CD14-positive monocyte (primary cell): ENCODE results near the gene RAB31. TPM values are rescaled to one million over a fixed set of nuclear protein-coding genes. Genes with fewer than 3 reads are reported as not detected.

Experiments
- DNase-seq, 3 donors: peaks; one replicate each; pipeline ENCODE4 v3.0.0-alpha.2; 2011 to 2022
- H2AFZ ChIP-seq: 2 replicates; pipeline ENCODE4 v1.6.0; 2012; ENCODE audit warnings: mild to moderate bottlenecking, low read depth, low read length, inconsistent platforms; ENCODE audit not compliant: insufficient read depth, poor library complexity, severe bottlenecking
- H3K27ac ChIP-seq, 2 donors: 1 replicate in 1 of 2; 2 replicates in 1 of 2; pipeline ENCODE4 v1.5.1; 2012 to 2013; ENCODE audit warnings: low read length in 2 of 2, control low read depth in 1 of 2, inconsistent platforms in 1 of 2, low read depth in 1 of 2, mild to moderate bottlenecking in 1 of 2
- H3K27me3 ChIP-seq, 2 donors: one replicate each; pipeline versions ENCODE4 v1.6.0 to v1.6.1; 2011 to 2013; ENCODE audit warnings: low read length in 2 of 2; ENCODE audit not compliant: control insufficient read depth in 2 of 2, insufficient read depth in 2 of 2
- H3K36me3 ChIP-seq, 2 donors: replicated peaks in 1 of 2; 1 replicate in 1 of 2; 2 replicates in 1 of 2; pipeline versions ENCODE4 v1.5.1 to v1.6.1; 2012 to 2013; ENCODE audit warnings: low read length in 2 of 2, control low read depth in 1 of 2, inconsistent platforms in 1 of 2, mild to moderate bottlenecking in 1 of 2; ENCODE audit not compliant: insufficient read depth in 2 of 2, control insufficient read depth in 1 of 2
- H3K4me1 ChIP-seq, 2 donors: 1 replicate in 1 of 2; 2 replicates in 1 of 2; pipeline versions ENCODE4 v1.5.1 to v1.6.1; 2012 to 2013; ENCODE audit warnings: low read length in 2 of 2, control low read depth in 1 of 2, inconsistent platforms in 1 of 2, mild to moderate bottlenecking in 1 of 2, moderate library complexity in 1 of 2; ENCODE audit not compliant: insufficient read depth in 2 of 2, control insufficient read depth in 1 of 2
- H3K4me2 ChIP-seq: replicated peaks from 2 replicates; pipeline ENCODE3; 2012; ENCODE audit warnings: low read length, moderate library complexity, mild to moderate bottlenecking; ENCODE audit not compliant: poor library complexity, severe bottlenecking; ENCODE audit errors: extremely low read depth
- H3K4me3 ChIP-seq, 3 experiments: fragments of 200-600 bp in 1 of 3; sonication (generic) in 1 of 3; replicated peaks in 1 of 3; 1 replicate in 2 of 3; 2 replicates in 1 of 3; pipeline ENCODE4 v1.5.1; 2011 to 2013; ENCODE audit warnings: low read length in 3 of 3, mild to moderate bottlenecking in 3 of 3, control low read depth in 2 of 3, low read depth in 2 of 3, inconsistent platforms in 1 of 3, moderate library complexity in 1 of 3
- H3K79me2 ChIP-seq: 2 replicates; pipeline ENCODE4 v1.6.0; 2012; ENCODE audit warnings: mild to moderate bottlenecking, control low read depth, inconsistent platforms, low read length, moderate library complexity; ENCODE audit not compliant: insufficient read depth
- H3K9ac ChIP-seq: 2 replicates; pipeline ENCODE4 v1.6.0; 2017; ENCODE audit warnings: low read length, mild to moderate bottlenecking; ENCODE audit not compliant: insufficient read depth, poor library complexity, severe bottlenecking
- H3K9me3 ChIP-seq, 2 donors: replicated peaks in 1 of 2; 1 replicate in 1 of 2; 2 replicates in 1 of 2; pipeline versions ENCODE4 v1.5.1 to v1.6.1; 2012 to 2013; ENCODE audit warnings: low read length in 2 of 2, control low read depth in 1 of 2; ENCODE audit not compliant: control insufficient read depth in 1 of 2, insufficient read depth in 1 of 2
- H4K20me1 ChIP-seq: 2 replicates; pipeline ENCODE4 v1.6.0; 2012; ENCODE audit warnings: mild to moderate bottlenecking, low read length, control low read depth, moderate library complexity; ENCODE audit not compliant: insufficient read depth
- H3K27ac Mint-ChIP-seq, 7 donors: one replicate each; pipeline ENCODE4 v1.8.0; 2020; ENCODE audit warnings: mild to moderate bottlenecking in 7 of 7, mixed read lengths in 7 of 7, moderate library complexity in 6 of 7, inconsistent platforms in 2 of 7
- H3K27me3 Mint-ChIP-seq, 3 donors: one replicate each; pipeline ENCODE4 v1.8.0; 2021 to 2022; ENCODE audit warnings: low read depth in 3 of 3, mild to moderate bottlenecking in 3 of 3, mixed read lengths in 3 of 3, moderate library complexity in 3 of 3, inconsistent platforms in 1 of 3
- H3K36me3 Mint-ChIP-seq, 2 donors: one replicate each; pipeline ENCODE4 v1.8.0; 2020; ENCODE audit warnings: mixed read lengths in 2 of 2, inconsistent platforms in 1 of 2, mild to moderate bottlenecking in 1 of 2
- H3K4me1 Mint-ChIP-seq: one replicate; pipeline ENCODE4 v1.8.0; 2020; ENCODE audit warnings: mild to moderate bottlenecking, mixed read lengths
- H3K4me3 Mint-ChIP-seq, 2 donors: one replicate each; pipeline ENCODE4 v1.8.0; 2020; ENCODE audit warnings: mild to moderate bottlenecking in 2 of 2, mixed read lengths in 2 of 2, moderate library complexity in 1 of 2
- H3K9me3 Mint-ChIP-seq, 7 donors: one replicate each; pipeline ENCODE4 v1.8.0; 2020 to 2022; ENCODE audit warnings: mixed read lengths in 7 of 7, mild to moderate bottlenecking in 6 of 7, moderate library complexity in 6 of 7, inconsistent platforms in 2 of 7
- WGBS: methylation state at CpG from one replicate; pipeline ENCODE4 v1.1.5; 2013; ENCODE audit warnings: missing lambda C conversion rate; ENCODE audit not compliant: insufficient coverage; 5-methylcytosine and 5-hydroxymethylcytosine counted together
- intact Hi-C, 2 donors: fragments of 100-400 bp; cut with micrococcal nuclease; formaldehyde crosslinking; loops; one replicate each; pipeline versions ENCODE4 v1.15.0 to v1.15.1; 2023
- polyA plus RNA-seq, 3 donors: library from polyadenylated mRNA; depleted of rRNA in 1 of 3; unstranded in 2 of 3; stranded (reverse) in 1 of 3; fragments of 300-500 nt in 2 of 3; fragments of >200 nt in 1 of 3; fragmentation: Illumina TruSeq in 2 of 3; gene quantifications; 1 replicate in 2 of 3; 2 replicates in 1 of 3; pipeline ENCODE4 v1.2.3, GENCODE V29; 2012 to 2021
- TF ChIP-seq, protein P1 (sequence below): fragments of 200-600 bp; IDR thresholded peaks from one replicate; pipeline ENCODE4 v1.8.0; 2022; ENCODE audit warnings: antibody characterized with exemption, mild to moderate bottlenecking

RAB31 gene
- polyA plus RNA-seq, 3 donors, result 106 to 367 (median 348) TPM

DNA sequence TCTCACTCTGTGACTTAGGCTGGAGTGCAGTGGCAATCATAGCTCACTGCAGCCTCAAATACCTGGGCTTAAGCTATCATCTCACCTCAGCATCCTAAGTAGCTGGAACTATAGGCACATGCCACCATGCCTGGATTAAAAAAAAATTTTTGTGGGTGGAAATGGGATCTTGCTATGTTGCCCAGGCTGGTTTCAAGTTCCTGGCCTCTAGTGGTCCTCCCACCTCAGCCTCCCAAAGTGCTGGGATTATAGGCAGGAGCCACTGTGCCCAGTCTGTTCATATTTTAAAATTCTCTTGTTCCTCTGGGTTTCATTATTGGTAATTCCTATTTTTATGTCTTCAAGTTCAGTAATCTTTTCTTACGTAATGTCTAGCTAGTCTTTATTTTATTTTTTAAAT is 25.5 kb upstream of the RAB31 start:
- TF ChIP-seq, protein P1, sequence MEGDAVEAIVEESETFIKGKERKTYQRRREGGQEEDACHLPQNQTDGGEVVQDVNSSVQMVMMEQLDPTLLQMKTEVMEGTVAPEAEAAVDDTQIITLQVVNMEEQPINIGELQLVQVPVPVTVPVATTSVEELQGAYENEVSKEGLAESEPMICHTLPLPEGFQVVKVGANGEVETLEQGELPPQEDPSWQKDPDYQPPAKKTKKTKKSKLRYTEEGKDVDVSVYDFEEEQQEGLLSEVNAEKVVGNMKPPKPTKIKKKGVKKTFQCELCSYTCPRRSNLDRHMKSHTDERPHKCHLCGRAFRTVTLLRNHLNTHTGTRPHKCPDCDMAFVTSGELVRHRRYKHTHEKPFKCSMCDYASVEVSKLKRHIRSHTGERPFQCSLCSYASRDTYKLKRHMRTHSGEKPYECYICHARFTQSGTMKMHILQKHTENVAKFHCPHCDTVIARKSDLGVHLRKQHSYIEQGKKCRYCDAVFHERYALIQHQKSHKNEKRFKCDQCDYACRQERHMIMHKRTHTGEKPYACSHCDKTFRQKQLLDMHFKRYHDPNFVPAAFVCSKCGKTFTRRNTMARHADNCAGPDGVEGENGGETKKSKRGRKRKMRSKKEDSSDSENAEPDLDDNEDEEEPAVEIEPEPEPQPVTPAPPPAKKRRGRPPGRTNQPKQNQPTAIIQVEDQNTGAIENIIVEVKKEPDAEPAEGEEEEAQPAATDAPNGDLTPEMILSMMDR, result no peak
- Mint-ChIP-seq H3K36me3 (no peaks in the 10 kb centered on the region), H3K4me3 (no peak overlapping the region), H3K27me3 (peaks cover 0 to 4% (median 2%) of the 10 kb centered on the region in 3 donors), H3K4me1 (peaks cover 32% of the 10 kb centered on the region), H3K27ac (no peak overlapping the region), H3K9me3 (peaks cover 0 to 1% (median 0%) of the 10 kb centered on the region in 7 donors)
- Histone ChIP-seq H2AFZ (no peak overlapping the region), H3K36me3 (no peaks in the 10 kb centered on the region), H3K9me3 (no peaks in the 10 kb centered on the region), H3K4me1 (peaks cover 20 to 21% of the 10 kb centered on the region in 2 donors), H3K4me2 (no peak overlapping the region), H3K27ac (no peak overlapping the region), H3K27me3 (no peaks in the 10 kb centered on the region), H3K4me3 (no peak overlapping the region), H4K20me1 (no peaks in the 10 kb centered on the region), H3K79me2 (no peaks in the 10 kb centered on the region), H3K9ac (no peak overlapping the region)
- WGBS, result no CpG with 5 or more reads among the region's 1 CpG
- intact Hi-C loops, result no loop called here
- no peak for DNase-seq

DNA sequence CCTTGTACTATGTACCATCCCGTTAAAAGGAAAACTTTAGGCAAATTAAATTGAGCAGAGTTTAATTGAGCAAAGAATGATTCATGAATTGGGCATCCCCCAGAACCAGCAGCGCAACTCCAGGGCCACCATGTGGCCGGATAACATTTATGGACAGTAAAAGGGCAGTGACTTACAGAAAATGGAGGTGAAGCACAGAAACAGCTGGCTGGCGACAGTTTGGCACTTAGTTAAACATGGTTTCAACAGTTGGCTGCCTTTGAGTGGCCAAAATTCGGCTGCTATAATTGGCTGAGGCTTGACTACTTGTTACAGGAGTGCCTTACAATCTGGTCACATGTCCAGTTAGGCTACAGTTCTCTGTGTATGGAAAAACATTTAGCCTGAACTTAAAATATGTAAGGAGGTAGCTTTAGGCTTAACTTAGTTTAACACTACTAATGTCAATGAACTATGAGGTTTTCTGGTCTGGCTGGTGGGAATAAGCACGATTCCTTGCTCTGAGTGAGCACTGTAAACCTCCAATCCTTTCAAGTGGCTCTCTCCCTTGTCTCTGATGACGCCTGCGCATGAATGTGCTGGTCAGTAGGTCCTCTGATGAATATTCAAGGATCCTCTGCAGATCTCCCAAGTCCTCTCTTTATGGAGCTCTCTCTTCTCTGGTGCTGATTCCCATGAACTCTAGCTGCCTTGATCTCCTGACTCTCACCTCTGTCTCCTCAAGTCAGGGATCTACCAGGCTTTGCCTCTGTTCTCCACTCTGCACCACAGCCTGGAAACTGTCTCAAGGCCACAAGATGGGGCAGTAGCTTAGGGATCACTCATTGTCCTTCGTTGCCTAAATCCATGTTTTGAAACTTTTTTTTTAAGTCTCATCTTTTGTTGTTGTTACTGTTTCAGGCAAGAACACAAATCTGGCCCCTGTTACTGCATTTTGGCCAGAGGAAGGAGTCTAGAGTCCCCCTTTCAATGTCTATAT is 24.4 kb upstream of the RAB31 start:
- no peak overlapping the region for H3K27ac ChIP-seq
- H3K27ac Mint-ChIP-seq, result peak overlapping the region in 3 of 7 donors; percentile 44 to 92 (median 66)
- peaks cover 20 to 21% of the 10 kb centered on the region in 2 donors for H3K4me1 ChIP-seq
- H3K9ac ChIP-seq, result no peak overlapping the region
- no peak overlapping the region for H3K4me2 ChIP-seq
- H2AFZ ChIP-seq, result peak overlapping the region; percentile 43
- H3K9me3 ChIP-seq, result peaks cover 0 to 4% of the 10 kb centered on the region in 2 donors
- H3K36me3 Mint-ChIP-seq, result no peaks in the 10 kb centered on the region
- H3K79me2 ChIP-seq, result no peaks in the 10 kb centered on the region
- peaks cover 32% of the 10 kb centered on the region for H3K4me1 Mint-ChIP-seq
- peaks cover 0 to 5% (median 4%) of the 10 kb centered on the region in 3 donors for H3K27me3 Mint-ChIP-seq
- TF ChIP-seq, protein P1, result no peak
- no peak overlapping the region for H3K4me3 Mint-ChIP-seq
- H3K36me3 ChIP-seq, result no peaks in the 10 kb centered on the region
- peak in 1 of 3 donors; percentile 36 for DNase-seq
- 86% methylated on average over 8 of the region's 9 CpGs for WGBS
- no peak overlapping the region for H3K4me3 ChIP-seq
- peaks cover 0 to 2% (median 0%) of the 10 kb centered on the region in 7 donors for H3K9me3 Mint-ChIP-seq
- H4K20me1 ChIP-seq, result no peaks in the 10 kb centered on the region
- no peaks in the 10 kb centered on the region for H3K27me3 ChIP-seq
- intact Hi-C loops, result no loop called here
